Esophagus muscularis mucosa (tissue), 4 donors: Measurements from ENCODE around the gene PRR18. TPM values are rescaled to one million over a fixed set of nuclear protein-coding genes. Genes with fewer than 3 reads are reported as not detected.

Experiments used
- DNase-seq: peaks from one replicate; pipeline ENCODE4 v3.0.0-alpha.2; 2017; ENCODE audit errors: extremely low spot score
- H3K27ac ChIP-seq, 4 donors: fragments of 200-600 bp; sonication (generic); replicated peaks in 1 of 4; 1 replicate in 3 of 4; 2 replicates in 1 of 4; pipeline ENCODE4 v1.5.1; 2016 to 2019; ENCODE audit warnings: mild to moderate bottlenecking in 1 of 4
- H3K27me3 ChIP-seq, 4 donors: fragments of 200-600 bp; sonication (generic); one replicate each; pipeline versions ENCODE4 v1.5.1 to v1.6.0; 2016 to 2019
- H3K36me3 ChIP-seq, 4 donors: fragments of 200-600 bp; sonication (generic); one replicate each; pipeline ENCODE4 v1.5.1; 2016 to 2019
- H3K4me1 ChIP-seq, 4 donors: fragments of 200-600 bp; sonication (generic); one replicate each; pipeline ENCODE4 v1.5.1; 2016 to 2019
- H3K4me3 ChIP-seq, 4 donors: fragments of 200-600 bp; sonication (generic); 1 replicate in 2 of 4; 2 replicates in 2 of 4; pipeline ENCODE4 v1.5.1; 2016 to 2019; ENCODE audit warnings: mild to moderate bottlenecking in 4 of 4, moderate library complexity in 1 of 4
- H3K9me3 ChIP-seq, 4 donors: fragments of 200-600 bp; sonication (generic); 1 replicate in 3 of 4; 2 replicates in 1 of 4; pipeline ENCODE4 v1.5.1; 2016 to 2019
- EP300 ChIP-seq: sonication (generic); formaldehyde crosslinking; IDR thresholded peaks from one replicate; pipeline ENCODE4 v1.6.1; 2017; ENCODE audit warnings: antibody characterized with exemption
- POLR2A ChIP-seq: fragments of 450-650 bp; IDR thresholded peaks from one replicate; pipeline ENCODE4 v1.6.1; 2017; ENCODE audit warnings: antibody characterized with exemption, moderate library complexity, mild to moderate bottlenecking, low read depth
- POLR2AphosphoS5 ChIP-seq, 2 donors: sonication (generic); formaldehyde crosslinking; IDR thresholded peaks; one replicate each; pipeline ENCODE4 v1.6.1; 2017; ENCODE audit warnings: antibody characterized with exemption in 2 of 2
- WGBS: methylation state at CpG from one replicate; pipeline ENCODE4 v1.1.5; 2018; 5-methylcytosine and 5-hydroxymethylcytosine counted together
- intact Hi-C: fragments of 100-400 bp; cut with DNase I; formaldehyde crosslinking; loops from one replicate; pipeline ENCODE4 v1.15.1; 2023
- total RNA-seq, 4 donors: library from RNA; depleted of rRNA; stranded (reverse); fragments of >200 nt; gene quantifications; one replicate each; pipeline versions ENCODE4 v1.1.0 to v1.2.1, GENCODE V29; 2016
- TF ChIP-seq, protein P1 (sequence below), 3 experiments: fragments of 200-600 bp in 2 of 3; fragments of 450-650 bp in 1 of 3; sonication (generic) in 2 of 3; IDR thresholded peaks; one replicate each; pipeline ENCODE4 v1.5.1; 2017 to 2019; ENCODE audit warnings: antibody characterized with exemption in 3 of 3, mild to moderate bottlenecking in 2 of 3, moderate library complexity in 1 of 3

The PRR18 gene
- total RNA-seq, 4 donors from 2014 or later = 0.23 TPM; not detected in 3

DNA sequence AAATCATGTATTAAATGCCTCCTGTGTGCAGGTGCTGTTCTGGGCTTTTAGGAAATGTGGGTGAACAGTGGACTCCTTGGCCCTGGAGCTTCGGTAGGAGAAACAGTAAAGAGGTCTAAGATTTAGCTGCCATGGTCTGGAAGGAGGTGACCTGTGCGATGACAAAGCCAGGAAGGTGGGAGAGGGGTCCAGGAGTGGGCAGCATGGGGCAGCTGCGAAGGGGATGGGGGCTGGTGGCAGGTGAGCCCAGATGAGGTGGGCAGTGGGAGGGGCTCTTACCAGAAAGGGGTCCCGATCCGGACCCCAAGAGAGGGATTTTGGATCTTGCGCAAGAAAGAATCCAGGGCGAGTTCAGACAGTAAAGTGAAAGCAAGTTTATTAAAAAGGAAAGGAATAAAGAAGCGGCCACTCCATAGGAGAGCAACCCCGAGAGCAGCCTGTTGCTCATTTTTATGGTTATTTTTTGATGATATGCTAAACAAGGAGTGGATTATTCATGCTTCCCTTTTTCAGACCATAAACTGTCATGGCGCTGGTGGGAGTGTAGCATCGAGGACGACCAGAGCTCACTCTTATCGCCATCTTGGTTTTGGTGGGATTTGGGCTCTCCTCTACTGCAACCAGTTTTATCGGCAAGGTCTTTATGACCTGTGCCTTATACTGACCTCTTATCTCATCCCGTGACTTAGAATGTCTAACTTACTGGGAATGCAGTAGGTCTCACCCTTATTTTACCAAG is 38.7 kb downstream of the PRR18 start:
- intact Hi-C loops = no loop called here
- peak; percentile 34 for DNase-seq
- Histone ChIP-seq H3K27me3 (peaks cover 0 to 42% (median 2%) of the 10 kb centered on the region in 4 donors), H3K36me3 (no peaks in the 10 kb centered on the region), H3K9me3 (no peaks in the 10 kb centered on the region), H3K4me3 (no peak overlapping the region), H3K4me1 (no peaks in the 10 kb centered on the region), H3K27ac (no peak overlapping the region)
- 79% methylated on average over 15 of the region's 15 CpGs for WGBS
- TF ChIP-seq EP300 (no peak), POLR2A (no peak), POLR2AphosphoS5 (IDR thresholded peaks at IDR 0.05) (no peak)
- TF ChIP-seq, protein P1, sequence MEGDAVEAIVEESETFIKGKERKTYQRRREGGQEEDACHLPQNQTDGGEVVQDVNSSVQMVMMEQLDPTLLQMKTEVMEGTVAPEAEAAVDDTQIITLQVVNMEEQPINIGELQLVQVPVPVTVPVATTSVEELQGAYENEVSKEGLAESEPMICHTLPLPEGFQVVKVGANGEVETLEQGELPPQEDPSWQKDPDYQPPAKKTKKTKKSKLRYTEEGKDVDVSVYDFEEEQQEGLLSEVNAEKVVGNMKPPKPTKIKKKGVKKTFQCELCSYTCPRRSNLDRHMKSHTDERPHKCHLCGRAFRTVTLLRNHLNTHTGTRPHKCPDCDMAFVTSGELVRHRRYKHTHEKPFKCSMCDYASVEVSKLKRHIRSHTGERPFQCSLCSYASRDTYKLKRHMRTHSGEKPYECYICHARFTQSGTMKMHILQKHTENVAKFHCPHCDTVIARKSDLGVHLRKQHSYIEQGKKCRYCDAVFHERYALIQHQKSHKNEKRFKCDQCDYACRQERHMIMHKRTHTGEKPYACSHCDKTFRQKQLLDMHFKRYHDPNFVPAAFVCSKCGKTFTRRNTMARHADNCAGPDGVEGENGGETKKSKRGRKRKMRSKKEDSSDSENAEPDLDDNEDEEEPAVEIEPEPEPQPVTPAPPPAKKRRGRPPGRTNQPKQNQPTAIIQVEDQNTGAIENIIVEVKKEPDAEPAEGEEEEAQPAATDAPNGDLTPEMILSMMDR (IDR thresholded peaks at IDR 0.05) = no peak

DNA sequence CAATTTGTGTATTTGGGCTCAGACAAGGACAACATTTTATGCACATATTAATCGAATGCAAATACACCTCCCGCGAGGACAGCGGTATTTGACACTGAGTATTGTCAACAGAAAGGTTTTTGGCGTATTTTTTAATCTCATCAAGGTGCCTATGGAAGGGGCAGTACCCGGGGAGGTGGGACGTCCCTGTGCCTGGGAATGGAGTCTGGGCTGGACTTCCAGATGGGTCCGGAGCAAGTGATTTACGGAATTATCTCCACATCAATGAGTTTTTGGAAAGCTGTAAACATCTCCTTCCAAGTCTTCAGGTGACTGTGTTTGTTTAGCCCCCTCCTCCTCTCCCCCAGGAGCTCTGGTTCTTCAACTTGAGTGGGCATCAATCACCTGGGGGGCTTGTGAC is 39.8 kb downstream of the PRR18 start:
- H3K4me3 ChIP-seq = no peak overlapping the region
- H3K4me1 ChIP-seq = no peaks in the 10 kb centered on the region
- WGBS = 26% methylated on average over 9 of the region's 9 CpGs
- DNase-seq = peak; percentile 79
- H3K36me3 ChIP-seq = no peaks in the 10 kb centered on the region
- H3K9me3 ChIP-seq = no peaks in the 10 kb centered on the region
- intact Hi-C loops = no loop called here
- peaks cover 0 to 41% (median 2%) of the 10 kb centered on the region in 4 donors for H3K27me3 ChIP-seq
- TF ChIP-seq POLR2A (no peak), POLR2AphosphoS5 (IDR thresholded peaks at IDR 0.05) (no peak), EP300 (no peak)
- TF ChIP-seq, protein P1 (IDR thresholded peaks at IDR 0.05) = no peak
- H3K27ac ChIP-seq = no peak overlapping the region

DNA sequence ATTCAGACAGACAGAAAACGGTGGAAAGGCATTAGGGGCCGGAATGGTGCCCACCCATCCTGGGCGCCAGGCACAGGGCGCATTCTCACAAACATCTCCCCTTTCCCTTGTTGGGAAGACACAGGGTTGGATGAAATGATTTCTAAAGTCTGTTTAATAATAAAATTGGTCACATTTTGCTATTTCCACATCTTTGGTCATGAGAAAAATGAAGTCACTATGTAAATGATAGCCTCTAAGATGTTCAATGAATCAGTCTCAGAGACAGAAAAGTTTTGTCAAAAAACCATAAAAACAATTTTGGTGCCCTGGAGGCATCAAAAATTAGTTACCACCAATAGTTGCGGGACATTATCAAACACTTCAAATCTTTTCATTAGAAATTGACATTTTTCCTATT is 40.7 kb downstream of the PRR18 start:
- no peak for TF ChIP-seq POLR2A
- TF ChIP-seq EP300 = no peak
- TF ChIP-seq POLR2AphosphoS5 (IDR thresholded peaks at IDR 0.05) = no peak
- TF ChIP-seq, protein P1 (IDR thresholded peaks at IDR 0.05) = no peak
- no peak overlapping the region for H3K4me3 ChIP-seq
- H3K4me1 ChIP-seq = no peaks in the 10 kb centered on the region
- no peaks in the 10 kb centered on the region for H3K36me3 ChIP-seq
- H3K27me3 ChIP-seq = peaks cover 0 to 41% (median 2%) of the 10 kb centered on the region in 4 donors
- DNase-seq = peak; percentile 29
- intact Hi-C loops = no loop called here
- H3K9me3 ChIP-seq = no peaks in the 10 kb centered on the region
- no peak overlapping the region for H3K27ac ChIP-seq
- WGBS = 90% methylated on average over 5 of the region's 5 CpGs

DNA sequence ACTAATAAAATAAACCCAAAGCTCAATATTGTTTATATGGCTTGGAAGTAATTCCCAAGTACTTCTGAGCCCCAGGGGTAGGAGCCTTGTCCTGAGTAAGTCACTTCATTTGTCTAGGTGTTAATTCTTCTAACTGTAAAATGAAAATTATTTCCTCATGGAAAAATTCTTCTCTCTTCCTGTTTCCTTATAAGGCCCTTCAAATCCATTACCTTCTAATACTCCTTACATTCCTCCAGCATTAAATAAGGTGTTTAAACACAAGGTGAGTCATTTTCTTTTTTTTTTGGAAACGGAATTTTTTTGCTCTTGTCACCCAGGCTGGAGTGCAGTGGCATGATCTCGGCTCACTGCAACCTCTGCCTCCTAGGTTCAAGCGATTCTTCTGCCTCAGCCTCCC is 41.9 kb downstream of the PRR18 start:
- DNase-seq = no peak
- H3K27me3 ChIP-seq = peaks cover 0 to 32% (median 2%) of the 10 kb centered on the region in 4 donors
- no peaks in the 10 kb centered on the region for H3K4me1 ChIP-seq
- no peaks in the 10 kb centered on the region for H3K9me3 ChIP-seq
- 85% methylated on average over 3 of the region's 3 CpGs for WGBS
- no peak overlapping the region for H3K4me3 ChIP-seq
- intact Hi-C loops = no loop called here
- no peak for TF ChIP-seq POLR2AphosphoS5 (IDR thresholded peaks at IDR 0.05)
- no peak overlapping the region for H3K27ac ChIP-seq
- no peaks in the 10 kb centered on the region for H3K36me3 ChIP-seq

DNA sequence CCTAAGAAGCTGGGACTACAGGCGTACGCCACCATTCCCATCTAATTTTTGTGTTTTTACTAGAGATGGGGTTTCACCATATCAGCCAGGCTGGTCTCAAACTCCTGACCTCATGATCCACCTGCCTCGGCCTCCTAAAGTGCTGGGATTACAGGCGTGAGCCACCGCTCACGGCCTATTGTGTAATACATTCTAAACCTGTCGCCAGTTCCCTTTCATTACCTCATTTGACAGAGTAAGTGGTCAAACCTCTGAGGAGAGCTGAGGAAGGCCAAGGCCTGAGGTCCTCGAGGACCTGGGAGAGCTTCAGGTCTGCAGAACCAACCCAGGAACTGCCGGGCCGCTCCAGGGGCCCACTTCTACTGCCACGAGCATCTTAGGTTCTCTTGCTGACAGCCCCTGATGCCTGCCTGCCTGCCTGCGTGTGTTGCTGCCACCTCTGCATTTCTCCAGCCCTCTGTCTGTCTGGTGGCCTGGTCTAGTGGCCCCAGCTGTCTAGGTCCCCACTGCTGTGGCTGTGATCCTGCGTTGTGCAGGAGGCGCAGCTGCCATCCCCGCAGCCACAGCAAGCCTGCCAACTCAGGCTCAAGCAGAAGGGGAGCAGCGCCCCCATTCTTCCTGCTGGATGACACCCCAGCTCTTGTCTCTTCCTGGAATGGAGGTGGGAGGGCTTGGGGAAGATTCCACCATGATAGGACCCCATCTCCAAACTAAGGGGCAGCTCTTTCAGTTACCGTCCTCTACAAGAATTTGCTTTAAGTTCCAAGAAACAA is 45.3 kb downstream of the PRR18 start:
- no peak overlapping the region for H3K27ac ChIP-seq
- TF ChIP-seq POLR2A = no peak
- TF ChIP-seq POLR2AphosphoS5 (IDR thresholded peaks at IDR 0.05) = no peak
- TF ChIP-seq EP300 = no peak
- TF ChIP-seq, protein P1 (IDR thresholded peaks at IDR 0.05) = no peak
- H3K4me3 ChIP-seq = no peak overlapping the region
- peak; percentile 91 for DNase-seq
- intact Hi-C loops = no loop called here
- no peaks in the 10 kb centered on the region for H3K4me1 ChIP-seq
- 89% methylated on average over 16 of the region's 17 CpGs for WGBS
- H3K27me3 ChIP-seq = peaks cover 0 to 9% (median 0%) of the 10 kb centered on the region in 4 donors
- no peaks in the 10 kb centered on the region for H3K9me3 ChIP-seq
- no peaks in the 10 kb centered on the region for H3K36me3 ChIP-seq
